ENCODE measurements around the gene ADGRD1.

DNA sequence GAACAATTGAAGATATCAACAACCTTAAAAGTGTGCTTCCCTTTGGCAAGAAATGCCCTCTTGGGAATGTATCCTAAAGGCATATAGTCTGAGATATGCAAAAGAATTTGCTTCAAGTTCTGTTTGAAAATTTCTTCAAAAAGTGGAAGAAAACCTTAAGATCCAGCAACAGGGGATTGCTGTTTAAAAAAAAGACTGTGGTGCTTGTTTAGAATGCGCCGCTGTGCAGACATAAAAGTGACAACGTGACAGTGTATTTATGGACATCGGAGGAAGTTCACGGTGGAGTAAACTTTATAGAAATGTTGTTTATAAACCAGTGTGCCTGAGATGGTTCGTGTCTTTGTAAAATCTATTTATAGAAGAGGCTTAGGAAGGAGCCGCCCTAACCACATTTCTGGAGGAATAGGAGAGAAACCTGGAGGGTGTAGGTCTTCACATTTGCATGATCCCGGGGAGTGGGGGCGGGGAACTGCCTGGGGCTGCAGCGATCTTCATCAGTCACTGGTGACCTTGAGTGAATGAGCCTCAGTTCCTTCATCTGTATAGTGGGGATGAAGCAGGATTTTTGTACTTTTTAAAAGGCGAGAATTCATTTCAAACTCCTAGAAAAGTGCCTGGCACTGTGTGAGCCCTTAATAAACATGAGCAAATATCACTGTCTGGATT is 27.5 kb downstream of the ADGRD1 start:
- TF ChIP-seq POLR2AphosphoS5 (IDR thresholded peaks at IDR 0.05; ENCODE audit: borderline replicate concordance, low read depth, low read length) (no peak), EZH2 (IDR thresholded peaks at IDR 0.05) (no peak), FOXP2 (optimal IDR thresholded peaks at IDR 0.05; ENCODE audit: control extremely low read depth, extremely low read length, insufficient read depth) (no peak)

All from SK-N-MC (cell line).